SH-SY5Y (cell line): Measurements from ENCODE around the gene CTSG.

ENCODE experiments used
- GATA2 ChIP-seq: IDR thresholded peaks from 2 replicates; pipeline ENCODE4 v1.6.1; 2011; ENCODE audit warnings: mild to moderate bottlenecking, low read depth, low read length
- GATA3 ChIP-seq: IDR thresholded peaks from 2 replicates; pipeline ENCODE4 v1.6.1; 2011; ENCODE audit warnings: low read depth, mild to moderate bottlenecking, low read length, moderate library complexity

GRCh38 chr14:24612196-24612595 lies 36.1 kb upstream of the CTSG start:
- TF ChIP-seq GATA3: no peak
- no peak for TF ChIP-seq GATA2
